ENCODE data around the gene ABCC6. TPM values are rescaled to one million over a fixed set of nuclear protein-coding genes. Genes with fewer than 3 reads are reported as not detected.

Gene ABCC6
- total and polyA plus RNA-seq, 2 of the 13 experiments (the other 11 are each of a cell fraction or from before 2014, with no cell fraction given) = 82.4 to 105 TPM

- no peak; the same call in 1 of the 2 replicates for TF ChIP-seq NFIC (IDR thresholded peaks at IDR 0.05; ENCODE audit: low read length)
- TF ChIP-seq GRHL1 (CRISPR knock-in tag; conservative IDR thresholded peaks at IDR 0.05) = no peak
- TF ChIP-seq, protein P1, sequence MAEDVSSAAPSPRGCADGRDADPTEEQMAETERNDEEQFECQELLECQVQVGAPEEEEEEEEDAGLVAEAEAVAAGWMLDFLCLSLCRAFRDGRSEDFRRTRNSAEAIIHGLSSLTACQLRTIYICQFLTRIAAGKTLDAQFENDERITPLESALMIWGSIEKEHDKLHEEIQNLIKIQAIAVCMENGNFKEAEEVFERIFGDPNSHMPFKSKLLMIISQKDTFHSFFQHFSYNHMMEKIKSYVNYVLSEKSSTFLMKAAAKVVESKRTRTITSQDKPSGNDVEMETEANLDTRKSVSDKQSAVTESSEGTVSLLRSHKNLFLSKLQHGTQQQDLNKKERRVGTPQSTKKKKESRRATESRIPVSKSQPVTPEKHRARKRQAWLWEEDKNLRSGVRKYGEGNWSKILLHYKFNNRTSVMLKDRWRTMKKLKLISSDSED (CRISPR knock-in tag; IDR thresholded peaks at IDR 0.05) = no peak
- no peak for TF ChIP-seq ZBTB40 (IDR thresholded peaks at IDR 0.05)
- TF ChIP-seq ZBTB40 (CRISPR knock-in tag; IDR thresholded peaks at IDR 0.05) = 0 out of 2 replicates have a peak, but pooled peaks have one; percentile 45
- peak; percentile 66; the same call in 1 of the 2 replicates for TF ChIP-seq BRD4 (CRISPR knock-in tag; IDR thresholded peaks at IDR 0.05)
- TF ChIP-seq NFRKB (IDR thresholded peaks at IDR 0.05) = no peak
- TF ChIP-seq ZSCAN21 (CRISPR knock-in tag; IDR thresholded peaks at IDR 0.05; ENCODE audit: borderline replicate concordance) = no peak
- 0 out of 2 replicates have a peak, but pooled peaks have one; percentile 16 for TF ChIP-seq ZNF556 (CRISPR knock-in tag; IDR thresholded peaks at IDR 0.05; ENCODE audit: borderline replicate concordance)
- TF ChIP-seq ZNF317 (CRISPR knock-in tag; IDR thresholded peaks at IDR 0.05) = no peak
- no peak for TF ChIP-seq CREM (IDR thresholded peaks at IDR 0.05)
- TF ChIP-seq CREM (CRISPR knock-in tag; IDR thresholded peaks at IDR 0.05) = no peak
- no peak for TF ChIP-seq GATAD2A (CRISPR knock-in tag; IDR thresholded peaks at IDR 0.05)
- no peak for TF ChIP-seq KDM6A (CRISPR knock-in tag; IDR thresholded peaks at IDR 0.05; ENCODE audit: low read depth)
- no peak for TF ChIP-seq ZNF207 (IDR thresholded peaks at IDR 0.05; ENCODE audit: borderline replicate concordance)
- TF ChIP-seq ZNF557 (CRISPR knock-in tag; IDR thresholded peaks at IDR 0.05) = no peak
- TF ChIP-seq ZNF562 (CRISPR knock-in tag; IDR thresholded peaks at IDR 0.05; ENCODE audit: borderline replicate concordance) = no peak
- TF ChIP-seq ARNT (IDR thresholded peaks at IDR 0.05) = no peak
Observed at GRCh38 chr16:16150117-16150877, 73.0 kb downstream of the ABCC6 start (continued).

All from HepG2 (cell line).